HAP-1 (cell line): ENCODE results near the gene MPHOSPH10.
A peak's percentile ranks its signal among the peaks of the same experiment; 100 is the strongest.
"Not testable (repeated sequence)": the region's sequence is repeated elsewhere in the genome, so short reads cannot be mapped to it uniquely, and the experiment has no call there.

Experiments
- DNase-seq, 2 experiments: peaks; one replicate each; pipeline ENCODE4 v3.0.0-alpha.2; 2016 to 2020; ENCODE audit warnings: low spot score in 2 of 2
- H3K27me3 ChIP-seq: fragments of 250-450 bp; sonication (Bioruptor Pico); 2 replicates; pipeline ENCODE4 v1.5.1; 2020; ENCODE audit warnings: low read depth, mild to moderate bottlenecking, moderate library complexity
- H3K36me3 ChIP-seq: fragments of 250-450 bp; sonication (Bioruptor Pico); replicated peaks from 2 replicates; pipeline ENCODE4 v1.5.1; 2020; ENCODE audit warnings: mild to moderate bottlenecking
- H3K4me1 ChIP-seq: fragments of 250-450 bp; sonication (Bioruptor Pico); 2 replicates; pipeline ENCODE4 v1.5.1; 2020; ENCODE audit warnings: mild to moderate bottlenecking
- H3K4me3 ChIP-seq: fragments of 250-450 bp; sonication (Bioruptor Pico); 2 replicates; pipeline ENCODE4 v1.5.1; 2020; ENCODE audit warnings: mild to moderate bottlenecking, moderate library complexity
- H3K9me3 ChIP-seq: fragments of 250-450 bp; sonication (Bioruptor Pico); 2 replicates; pipeline ENCODE4 v1.5.1; 2020; ENCODE audit warnings: mild to moderate bottlenecking, moderate library complexity
- in situ Hi-C: fragments of 300-500 bp; cut with MboI; formaldehyde crosslinking; loops from 3 replicates; pipeline ENCODE4 v1.14.3; 2020; ENCODE audit warnings: low sequenced_read_pairs, inconsistent platforms, mixed read lengths

Gene MPHOSPH10

GRCh38 chr2:71157124-71157793, 26.8 kb downstream of the MPHOSPH10 start:
- H3K27me3 ChIP-seq = peaks cover 2% of the 10 kb centered on the region; the same call in 1 of the 2 replicates
- H3K4me1 ChIP-seq = peaks cover 7% of the 10 kb centered on the region; the same call in 1 of the 2 replicates
- H3K9me3 ChIP-seq = no peaks in the 10 kb centered on the region
- H3K36me3 ChIP-seq = no peaks in the 10 kb centered on the region
- DNase-seq = peak; percentile 18 to 87
- no peak overlapping the region for H3K4me3 ChIP-seq
- in situ Hi-C loops = no loop called here

- Histone ChIP-seq H3K4me3 (no peak overlapping the region), H3K9me3 (no peaks in the 10 kb centered on the region), H3K27me3 (no peaks in the 10 kb centered on the region), H3K4me1 (no peaks in the 10 kb centered on the region), H3K36me3 (no peaks in the 10 kb centered on the region)
- in situ Hi-C loops = no loop called here
- DNase-seq = no peak
These were observed 36.4 kb downstream of the MPHOSPH10 start for GRCh38 chr2:71166812-71167211.

- Histone ChIP-seq H3K4me1 (no peaks in the 10 kb centered on the region), H3K4me3 (no peak overlapping the region), H3K36me3 (no peaks in the 10 kb centered on the region), H3K9me3 (no peaks in the 10 kb centered on the region), H3K27me3 (no peaks in the 10 kb centered on the region)
- in situ Hi-C loops = no loop called here
- no peak for DNase-seq
These were observed 42.7 kb downstream of the MPHOSPH10 start for GRCh38 chr2:71173096-71173495.

GRCh38 chr2:71174207-71174606, 43.8 kb downstream of the MPHOSPH10 start:
- H3K4me1 ChIP-seq = no peaks in the 10 kb centered on the region
- no peak for DNase-seq
- H3K4me3 ChIP-seq = no peak overlapping the region
- no peaks in the 10 kb centered on the region for H3K27me3 ChIP-seq
- H3K36me3 ChIP-seq = no peaks in the 10 kb centered on the region
- in situ Hi-C loops = no loop called here
- no peaks in the 10 kb centered on the region for H3K9me3 ChIP-seq

GRCh38 chr2:71178836-71179235, 48.4 kb downstream of the MPHOSPH10 start:
- H3K27me3 ChIP-seq, H3K9me3 ChIP-seq, in situ Hi-C loops, H3K4me3 ChIP-seq, H3K4me1 ChIP-seq, H3K36me3 ChIP-seq, DNase-seq: not testable (repeated sequence)

GRCh38 chr2:71181316-71181715, 50.9 kb downstream of the MPHOSPH10 start:
- DNase-seq = no peak
- H3K36me3 ChIP-seq = no peaks in the 10 kb centered on the region
- no peaks in the 10 kb centered on the region for H3K4me1 ChIP-seq
- in situ Hi-C loops = no loop called here
- no peaks in the 10 kb centered on the region for H3K27me3 ChIP-seq
- H3K9me3 ChIP-seq = no peaks in the 10 kb centered on the region
- H3K4me3 ChIP-seq = no peak overlapping the region

- H3K4me3 ChIP-seq, H3K9me3 ChIP-seq, in situ Hi-C loops, DNase-seq, H3K36me3 ChIP-seq, H3K4me1 ChIP-seq, H3K27me3 ChIP-seq: not testable (repeated sequence)
These were observed 53.1 kb downstream of the MPHOSPH10 start for GRCh38 chr2:71183306-71184115.

GRCh38 chr2:71186973-71187372, 56.5 kb downstream of the MPHOSPH10 start:
- no peak overlapping the region for H3K4me3 ChIP-seq
- H3K27me3 ChIP-seq = no peaks in the 10 kb centered on the region
- H3K36me3 ChIP-seq = no peaks in the 10 kb centered on the region
- no peaks in the 10 kb centered on the region for H3K9me3 ChIP-seq
- H3K4me1 ChIP-seq = no peaks in the 10 kb centered on the region
- in situ Hi-C loops = no loop called here
- no peak for DNase-seq

- Histone ChIP-seq H3K27me3 (no peaks in the 10 kb centered on the region), H3K4me3 (no peak overlapping the region), H3K9me3 (no peaks in the 10 kb centered on the region), H3K4me1 (no peaks in the 10 kb centered on the region), H3K36me3 (no peaks in the 10 kb centered on the region)
- in situ Hi-C loops = no loop called here
- DNase-seq = no peak
These were observed 57.2 kb downstream of the MPHOSPH10 start for GRCh38 chr2:71187589-71187988.

GRCh38 chr2:71190656-71191569, 60.5 kb downstream of the MPHOSPH10 start:
- Histone ChIP-seq H3K27me3 (no peaks in the 10 kb centered on the region), H3K4me3 (no peak overlapping the region), H3K36me3 (no peaks in the 10 kb centered on the region), H3K4me1 (no peaks in the 10 kb centered on the region), H3K9me3 (no peaks in the 10 kb centered on the region)
- no peak for DNase-seq
- in situ Hi-C loops = no loop called here

GRCh38 chr2:71191570-71191943, 61.1 kb downstream of the MPHOSPH10 start:
- in situ Hi-C loops = no loop called here
- no peaks in the 10 kb centered on the region for H3K27me3 ChIP-seq
- no peaks in the 10 kb centered on the region for H3K36me3 ChIP-seq
- no peaks in the 10 kb centered on the region for H3K4me1 ChIP-seq
- H3K4me3 ChIP-seq = no peak overlapping the region
- no peak for DNase-seq
- H3K9me3 ChIP-seq = no peaks in the 10 kb centered on the region
